ENCODE data around the gene SRL. TPM values are rescaled to one million over a fixed set of nuclear protein-coding genes. Genes with fewer than 3 reads are reported as not detected.

Gene SRL
- total and polyA plus RNA-seq, 2 experiments from 2014 or later, result not detected

DNA sequence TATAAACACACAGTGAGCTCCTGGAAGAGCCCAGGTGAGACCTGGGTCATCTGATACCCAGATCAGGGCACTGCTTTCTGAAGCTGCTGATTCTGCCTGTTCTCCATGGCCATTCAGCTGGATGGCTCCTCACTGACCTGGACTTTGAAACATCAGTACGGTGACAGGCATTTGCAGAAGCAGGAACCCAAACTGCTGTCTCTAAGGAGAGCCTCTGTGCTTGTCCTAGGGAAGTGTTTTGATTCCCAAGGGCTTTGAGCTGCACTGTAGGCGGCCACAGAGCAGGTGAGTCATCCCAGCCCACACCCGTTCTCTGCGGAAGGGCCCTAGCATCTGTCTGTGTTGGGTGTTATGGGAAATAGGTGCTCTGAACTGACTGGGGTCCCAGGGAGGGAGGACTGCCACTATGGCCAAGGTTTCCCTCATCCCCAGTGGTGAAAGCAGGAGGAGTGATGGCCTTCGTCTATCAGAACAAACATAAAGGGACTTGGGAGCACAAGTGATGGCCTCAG lies 64.9 kb downstream of the SRL start:
- in situ Hi-C loops (cut with MboI), result loop anchor here (10.0 kb wide), 1 partner anchor 62 kb away; the partner anchor contains the start of gene ADCY9
- Histone ChIP-seq H3K9me3 (ENCODE audit: low read depth) (no peaks in the 10 kb centered on the region), H3K36me3 (ENCODE audit: low read depth) (no peaks in the 10 kb centered on the region), H4K20me1 (ENCODE audit: insufficient read depth) (no peaks in the 10 kb centered on the region), H3K9me2 (ENCODE audit: insufficient read depth) (no peaks in the 10 kb centered on the region), H3F3A (ENCODE audit: insufficient read depth) (peaks cover 11% of the 10 kb centered on the region), H3K79me2 (ENCODE audit: insufficient read depth) (no peaks in the 10 kb centered on the region), H2AFZ (no peak overlapping the region), H3K9ac (no peak overlapping the region), H3K27ac (no peak overlapping the region), H3K4me1 (ENCODE audit: insufficient read depth) (peaks cover 31% of the 10 kb centered on the region), H3K27me3 (replicated peaks; ENCODE audit: insufficient read depth) (no peaks in the 10 kb centered on the region), H3K4me3 (no peak overlapping the region), H3K4me2 (ENCODE audit: unreplicated experiment) (no peak overlapping the region)
- TF ChIP-seq EZH2phosphoT487 (IDR thresholded peaks at IDR 0.05; ENCODE audit: insufficient read depth, low read depth), result no peak
- TF ChIP-seq EZH2 (IDR thresholded peaks at IDR 0.05; ENCODE audit: insufficient read depth, poor library complexity, severe bottlenecking), result no peak
- WGBS, 2 experiments (ENCODE audit: low coverage in 1 of 2, low lambda C conversion rate in 2 of 2, missing lambda C conversion rate in 2 of 2), result 22 to 36% methylated on average over 5 of the region's 5 CpGs
- DNase-seq, result peak; percentile 91

DNA sequence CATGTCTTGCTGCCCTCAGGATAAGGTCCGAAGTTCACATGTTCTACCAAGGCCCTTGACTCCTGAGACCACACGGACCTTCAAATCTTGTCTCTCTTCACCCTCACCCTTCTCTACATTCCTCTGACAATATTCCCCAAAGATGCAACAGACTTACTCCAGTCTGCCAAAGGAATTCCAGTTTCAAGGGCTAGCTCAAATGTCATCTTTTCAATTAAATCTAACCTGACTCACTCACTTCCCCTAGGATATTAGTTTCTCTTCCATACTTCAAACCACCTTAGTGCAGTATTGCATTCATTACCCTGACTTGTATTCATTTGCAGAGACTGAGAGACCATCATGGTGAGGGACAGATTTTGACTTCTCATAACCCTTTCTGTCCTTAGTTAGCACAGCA lies 66.0 kb downstream of the SRL start:
- Histone ChIP-seq H3K27ac (no peak overlapping the region), H3K4me2 (ENCODE audit: unreplicated experiment) (no peak overlapping the region), H3K4me3 (no peak overlapping the region), H2AFZ (no peak overlapping the region), H3K9ac (no peak overlapping the region), H3K27me3 (replicated peaks; ENCODE audit: insufficient read depth) (no peaks in the 10 kb centered on the region), H4K20me1 (ENCODE audit: insufficient read depth) (no peaks in the 10 kb centered on the region), H3K36me3 (ENCODE audit: low read depth) (no peaks in the 10 kb centered on the region), H3K4me1 (ENCODE audit: insufficient read depth) (peaks cover 31% of the 10 kb centered on the region), H3K9me2 (ENCODE audit: insufficient read depth) (no peaks in the 10 kb centered on the region), H3K79me2 (ENCODE audit: insufficient read depth) (no peaks in the 10 kb centered on the region), H3K9me3 (ENCODE audit: low read depth) (no peaks in the 10 kb centered on the region), H3F3A (ENCODE audit: insufficient read depth) (peaks cover 11% of the 10 kb centered on the region)
- WGBS, 2 experiments (ENCODE audit: low coverage in 1 of 2, low lambda C conversion rate in 2 of 2, missing lambda C conversion rate in 2 of 2), result 96 to 100% methylated on average over 2 of the region's 2 CpGs
- peak; percentile 31 for DNase-seq
- in situ Hi-C loops (cut with MboI), result loop anchor here (10.0 kb wide), 1 partner anchor 61 kb away; the partner anchor contains the start of gene ADCY9
- no peak for TF ChIP-seq EZH2 (IDR thresholded peaks at IDR 0.05; ENCODE audit: insufficient read depth, poor library complexity, severe bottlenecking)
- TF ChIP-seq EZH2phosphoT487 (IDR thresholded peaks at IDR 0.05; ENCODE audit: insufficient read depth, low read depth), result no peak

DNA sequence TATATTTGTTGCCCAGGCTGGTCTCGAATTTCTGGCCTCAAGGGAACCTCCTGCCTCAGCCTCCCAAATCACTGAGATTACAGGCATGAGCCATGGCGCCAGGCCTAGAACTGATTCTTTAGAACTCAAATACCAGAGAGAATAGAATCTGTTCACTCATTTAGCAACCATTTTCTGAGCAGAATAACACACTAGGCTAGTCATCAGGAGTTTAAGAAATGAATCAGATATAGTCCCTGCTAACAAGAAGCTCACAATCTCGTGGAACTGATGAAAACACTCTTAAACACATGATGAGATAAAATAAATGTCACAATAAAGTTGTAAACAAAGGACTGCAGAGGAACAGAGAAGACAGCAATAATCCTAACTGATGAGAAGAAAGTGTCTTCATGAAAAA lies 69.8 kb downstream of the SRL start:
- no peaks in the 10 kb centered on the region for H3K9me3 ChIP-seq (ENCODE audit: low read depth)
- peaks cover 11% of the 10 kb centered on the region for H3F3A ChIP-seq (ENCODE audit: insufficient read depth)
- H3K27ac ChIP-seq, result peak overlapping the region; percentile 60
- no peaks in the 10 kb centered on the region for H3K79me2 ChIP-seq (ENCODE audit: insufficient read depth)
- no peaks in the 10 kb centered on the region for H3K27me3 ChIP-seq (replicated peaks; ENCODE audit: insufficient read depth)
- H3K4me3 ChIP-seq, result no peak overlapping the region
- in situ Hi-C loops (cut with MboI), result loop anchor here (10.0 kb wide), 1 partner anchor 57 kb away; the partner anchor contains the start of gene ADCY9
- peak; percentile 90 for DNase-seq
- peak overlapping the region; percentile 44 for H3K4me2 ChIP-seq (ENCODE audit: unreplicated experiment)
- 48 to 59% methylated on average over 3 of the region's 3 CpGs for WGBS, 2 experiments (ENCODE audit: low coverage in 1 of 2, low lambda C conversion rate in 2 of 2, missing lambda C conversion rate in 2 of 2)
- H4K20me1 ChIP-seq (ENCODE audit: insufficient read depth), result no peaks in the 10 kb centered on the region
- no peaks in the 10 kb centered on the region for H3K9me2 ChIP-seq (ENCODE audit: insufficient read depth)
- H3K4me1 ChIP-seq (ENCODE audit: insufficient read depth), result peaks cover 22% of the 10 kb centered on the region
- H2AFZ ChIP-seq, result peak overlapping the region; percentile 10; the same call in 1 of the 2 replicates
- H3K36me3 ChIP-seq (ENCODE audit: low read depth), result no peaks in the 10 kb centered on the region
- TF ChIP-seq EZH2phosphoT487 (IDR thresholded peaks at IDR 0.05; ENCODE audit: insufficient read depth, low read depth), result no peak
- no peak for TF ChIP-seq EZH2 (IDR thresholded peaks at IDR 0.05; ENCODE audit: insufficient read depth, poor library complexity, severe bottlenecking)
- peak overlapping the region; percentile 23 for H3K9ac ChIP-seq

DNA sequence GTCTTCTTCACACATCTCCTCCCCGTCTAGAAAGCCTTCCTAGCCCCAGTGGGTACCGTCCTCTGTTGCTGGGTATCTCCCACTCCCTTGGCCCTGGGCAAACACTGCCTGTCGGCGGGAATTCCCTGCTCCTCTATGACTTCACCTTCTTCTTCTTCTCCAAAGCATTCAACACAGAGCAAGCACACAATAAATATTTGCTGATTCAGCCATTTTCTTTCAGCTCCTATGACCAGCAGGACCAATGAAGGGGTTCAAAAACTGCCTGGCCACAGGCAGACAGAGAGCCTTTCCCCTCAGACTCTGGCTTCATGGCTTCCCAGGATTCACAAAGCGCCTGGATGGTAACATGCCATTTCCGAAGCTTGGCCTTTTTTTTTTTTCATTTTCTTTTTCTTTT lies 72.5 kb downstream of the SRL start:
- no peak for DNase-seq
- no peak overlapping the region for H2AFZ ChIP-seq
- peaks cover 11% of the 10 kb centered on the region for H3F3A ChIP-seq (ENCODE audit: insufficient read depth)
- H3K27ac ChIP-seq, result no peak overlapping the region
- no peaks in the 10 kb centered on the region for H4K20me1 ChIP-seq (ENCODE audit: insufficient read depth)
- 83 to 86% methylated on average over 6 of the region's 6 CpGs for WGBS, 2 experiments (ENCODE audit: low coverage in 1 of 2, low lambda C conversion rate in 2 of 2, missing lambda C conversion rate in 2 of 2)
- TF ChIP-seq EZH2 (IDR thresholded peaks at IDR 0.05; ENCODE audit: insufficient read depth, poor library complexity, severe bottlenecking) (no peak), EZH2phosphoT487 (IDR thresholded peaks at IDR 0.05; ENCODE audit: insufficient read depth, low read depth) (no peak)
- H3K36me3 ChIP-seq (ENCODE audit: low read depth), result no peaks in the 10 kb centered on the region
- H3K27me3 ChIP-seq (replicated peaks; ENCODE audit: insufficient read depth), result no peaks in the 10 kb centered on the region
- no peak overlapping the region for H3K4me2 ChIP-seq (ENCODE audit: unreplicated experiment)
- in situ Hi-C loops (cut with MboI), result no loop called here
- no peaks in the 10 kb centered on the region for H3K9me2 ChIP-seq (ENCODE audit: insufficient read depth)
- no peaks in the 10 kb centered on the region for H3K79me2 ChIP-seq (ENCODE audit: insufficient read depth)
- no peak overlapping the region for H3K4me3 ChIP-seq
- H3K9ac ChIP-seq, result no peak overlapping the region
- peaks cover 7% of the 10 kb centered on the region for H3K4me1 ChIP-seq (ENCODE audit: insufficient read depth)
- no peaks in the 10 kb centered on the region for H3K9me3 ChIP-seq (ENCODE audit: low read depth)

Measured in GM23248 (cell line).